ENCODE results near the gene COL5A3. TPM values are rescaled to one million over a fixed set of nuclear protein-coding genes. Genes with fewer than 3 reads are reported as not detected.
A peak's percentile ranks its signal among the peaks of the same experiment; 100 is the strongest.
"Not testable (repeated sequence)": the region's sequence is repeated elsewhere in the genome, so short reads cannot be mapped to it uniquely, and the experiment has no call there.

COL5A3 gene
- total RNA-seq, 2 experiments from 2014 or later = 0.40 to 0.57 TPM

- H3K9me3 Mint-ChIP-seq = peaks cover 8% of the 10 kb centered on the region
- H3K36me3 Mint-ChIP-seq (ENCODE audit: low read depth) = no peaks in the 10 kb centered on the region
- H3K27me3 Mint-ChIP-seq = peaks cover 36% of the 10 kb centered on the region
- ChIA-PET CTCF (interaction anchor here (0.9 kb wide), 1 partner anchor 477 kb away, joined by 3 read pairs; no protein-coding TSS in a partner anchor), POLR2A (no interaction called here)
- no peak for DNase-seq
- no peak overlapping the region for H3K27ac Mint-ChIP-seq
- H3K4me3 Mint-ChIP-seq = no peak overlapping the region
- H3K4me1 Mint-ChIP-seq = peaks cover 12% of the 10 kb centered on the region
Observed at GRCh38 chr19:9939301-9939913, 70.9 kb downstream of the COL5A3 start.

- Mint-ChIP-seq H3K9me3 (peaks cover 8% of the 10 kb centered on the region), H3K4me1 (peaks cover 12% of the 10 kb centered on the region), H3K4me3 (no peak overlapping the region), H3K27ac (no peak overlapping the region), H3K27me3 (peaks cover 45% of the 10 kb centered on the region), H3K36me3 (ENCODE audit: low read depth) (no peaks in the 10 kb centered on the region)
- DNase-seq = no peak
- CTCF ChIA-PET = no interaction called here
- POLR2A ChIA-PET = no interaction called here
Observed at GRCh38 chr19:9937001-9937411, 73.3 kb downstream of the COL5A3 start.

- ChIA-PET CTCF (no interaction called here), POLR2A (no interaction called here)
- H3K4me3 Mint-ChIP-seq = no peak within 1 kb of the TSS
- peaks cover 4% of the 10 kb centered on the region for H3K9me3 Mint-ChIP-seq
- H3K4me1 Mint-ChIP-seq = peaks cover 12% of the 10 kb centered on the region
- H3K27ac Mint-ChIP-seq = no peak within 1 kb of the TSS
- no peaks in the 10 kb centered on the region for H3K36me3 Mint-ChIP-seq (ENCODE audit: low read depth)
- H3K27me3 Mint-ChIP-seq = peaks cover 46% of the 10 kb centered on the region
- no peak for DNase-seq
Observed at GRCh38 chr19:9936326-9937000, 73.8 kb downstream of the COL5A3 start, which contains the start of gene OLFM2. TSS of gene OLFM2 (minus strand) at chr19:9936515. CDS start at chr19:9936366, 149 bp downstream.

- Mint-ChIP-seq H3K9me3 (peaks cover under 1% of the 10 kb centered on the region), H3K4me3 (no peak overlapping the region), H3K36me3 (ENCODE audit: low read depth) (no peaks in the 10 kb centered on the region), H3K4me1 (peaks cover 15% of the 10 kb centered on the region), H3K27ac (no peak overlapping the region), H3K27me3 (peaks cover 45% of the 10 kb centered on the region)
- POLR2A ChIA-PET = no interaction called here
- CTCF ChIA-PET = no interaction called here
- no peak for DNase-seq
Observed at GRCh38 chr19:9935506-9936325, 74.6 kb downstream of the COL5A3 start.

- Mint-ChIP-seq H3K9me3 (no peaks in the 10 kb centered on the region), H3K4me3 (no peak overlapping the region), H3K27me3 (peaks cover 45% of the 10 kb centered on the region), H3K4me1 (peaks cover 15% of the 10 kb centered on the region), H3K27ac (no peak overlapping the region), H3K36me3 (ENCODE audit: low read depth) (no peaks in the 10 kb centered on the region)
- ChIA-PET CTCF (no interaction called here), POLR2A (no interaction called here)
- peak; percentile 78 for DNase-seq
Observed at GRCh38 chr19:9934132-9934950, 76.0 kb downstream of the COL5A3 start.

- peaks cover 15% of the 10 kb centered on the region for H3K4me1 Mint-ChIP-seq
- no peak overlapping the region for H3K4me3 Mint-ChIP-seq
- CTCF ChIA-PET = interaction anchor here (0.9 to 1.5 kb wide), 4 partner anchors 11 to 307 kb away, joined by 3 to 9 read pairs (median 4); no protein-coding TSS in a partner anchor
- POLR2A ChIA-PET = no interaction called here
- H3K27me3 Mint-ChIP-seq = peaks cover 45% of the 10 kb centered on the region
- H3K36me3 Mint-ChIP-seq (ENCODE audit: low read depth) = no peaks in the 10 kb centered on the region
- H3K9me3 Mint-ChIP-seq = no peaks in the 10 kb centered on the region
- DNase-seq = no peak
- no peak overlapping the region for H3K27ac Mint-ChIP-seq
Observed at GRCh38 chr19:9932835-9933234, 77.5 kb downstream of the COL5A3 start.

- no peak for DNase-seq
- H3K27ac Mint-ChIP-seq = no peak overlapping the region
- peaks cover 9% of the 10 kb centered on the region for H3K4me1 Mint-ChIP-seq
- H3K36me3 Mint-ChIP-seq (ENCODE audit: low read depth) = no peaks in the 10 kb centered on the region
- no peak overlapping the region for H3K4me3 Mint-ChIP-seq
- CTCF ChIA-PET = interaction anchor here (0.6 to 2.5 kb wide), 7 partner anchors 9 to 182 kb away, joined by 3 to 20 read pairs (median 4); no protein-coding TSS in a partner anchor
- POLR2A ChIA-PET = no interaction called here
- no peaks in the 10 kb centered on the region for H3K9me3 Mint-ChIP-seq
- H3K27me3 Mint-ChIP-seq = peaks cover 33% of the 10 kb centered on the region
Observed at GRCh38 chr19:9931629-9932028, 78.7 kb downstream of the COL5A3 start.

GRCh38 chr19:9923440-9923839 lies 86.9 kb downstream of the COL5A3 start:
- Mint-ChIP-seq H3K9me3 (no peaks in the 10 kb centered on the region), H3K27me3 (peaks cover 9% of the 10 kb centered on the region), H3K4me1 (no peaks in the 10 kb centered on the region), H3K36me3 (ENCODE audit: low read depth) (no peaks in the 10 kb centered on the region), H3K4me3 (no peak overlapping the region), H3K27ac (no peak overlapping the region)
- POLR2A ChIA-PET = no interaction called here
- DNase-seq = no peak
- CTCF ChIA-PET = interaction anchor here (0.5 to 1.1 kb wide), 2 partner anchors 104 to 1026 kb away, joined by 4 read pairs; no protein-coding TSS in a partner anchor

- H3K36me3 Mint-ChIP-seq (ENCODE audit: low read depth); H3K4me3 Mint-ChIP-seq; POLR2A ChIA-PET; DNase-seq; H3K9me3 Mint-ChIP-seq; H3K4me1 Mint-ChIP-seq; H3K27ac Mint-ChIP-seq: not testable (repeated sequence)
- CTCF ChIA-PET = interaction anchor here (0.7 to 1.5 kb wide), 3 partner anchors 8 to 78 kb away, joined by 3 to 5 read pairs (median 3); no protein-coding TSS in a partner anchor
- peaks cover 10% of the 10 kb centered on the region for H3K27me3 Mint-ChIP-seq
Observed at GRCh38 chr19:9922782-9923379, 87.4 kb downstream of the COL5A3 start.

GRCh38 chr19:9917321-9917720 lies 93.0 kb downstream of the COL5A3 start:
- Mint-ChIP-seq H3K9me3 (no peaks in the 10 kb centered on the region), H3K4me1 (peaks cover 16% of the 10 kb centered on the region), H3K4me3 (no peak overlapping the region), H3K27me3 (peaks cover 29% of the 10 kb centered on the region), H3K36me3 (ENCODE audit: low read depth) (no peaks in the 10 kb centered on the region), H3K27ac (no peak overlapping the region)
- POLR2A ChIA-PET = no interaction called here
- DNase-seq = no peak
- CTCF ChIA-PET = no interaction called here

- CTCF ChIA-PET = no interaction called here
- H3K4me1 Mint-ChIP-seq = peaks cover 16% of the 10 kb centered on the region
Observed at GRCh38 chr19:9916719-9917118, 93.6 kb downstream of the COL5A3 start.

More at GRCh38 chr19:9916719-9917118, 93.6 kb downstream of the COL5A3 start:
- Mint-ChIP-seq H3K9me3 (no peaks in the 10 kb centered on the region), H3K4me3 (no peak overlapping the region), H3K27me3 (peaks cover 29% of the 10 kb centered on the region), H3K27ac (no peak overlapping the region), H3K36me3 (ENCODE audit: low read depth) (no peaks in the 10 kb centered on the region)
- no peak for DNase-seq
- POLR2A ChIA-PET = no interaction called here

All from activated CD4-positive, alpha-beta T cell treated with anti-CD3 and anti-CD28 coated beads, Interleukin-2, amount 10 ng/mL, durations not matched to agents 7 days and 5 days (primary cell).